ENCODE data around the gene APOA4.

DNA sequence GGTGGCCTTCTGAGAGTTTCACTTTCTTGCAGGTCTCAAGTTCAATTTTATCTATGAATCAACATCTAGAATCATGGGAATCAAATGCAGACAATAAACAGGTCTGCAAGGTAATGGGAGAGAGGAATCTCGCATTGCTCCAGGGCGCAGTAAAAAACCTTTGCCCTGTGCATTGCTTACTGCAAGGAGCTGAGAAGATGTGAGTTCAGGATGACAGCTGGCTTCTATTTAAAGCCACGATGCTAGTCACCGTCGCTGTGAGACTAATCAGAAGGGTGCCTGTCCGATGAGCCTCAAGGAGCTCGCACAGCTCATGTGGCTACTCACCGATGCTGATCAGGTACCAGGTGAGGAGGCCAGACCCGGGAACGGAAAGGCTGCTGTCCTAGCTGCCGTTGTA, 44.5 kb upstream of the APOA4 start:
- TF ChIP-seq CTCF (IDR thresholded peaks at IDR 0.05) (no peak), EZH2 (IDR thresholded peaks at IDR 0.05) (no peak)
